GM19468 (cell line): ENCODE data around the gene TERT.
"Not testable (repeated sequence)": the region's sequence is repeated elsewhere in the genome, so short reads cannot be mapped to it uniquely, and the experiment has no call there.

Experiments used
- ATAC-seq: cut with Tn5 transposase; IDR thresholded peaks from one replicate; pipeline ENCODE4 v1.9.1; 2021; ENCODE audit warnings: mild to moderate bottlenecking, moderate library complexity, moderate number of reproducible peaks; ENCODE audit not compliant: unreplicated experiment; ENCODE audit errors: extremely low read depth

TERT gene

DNA sequence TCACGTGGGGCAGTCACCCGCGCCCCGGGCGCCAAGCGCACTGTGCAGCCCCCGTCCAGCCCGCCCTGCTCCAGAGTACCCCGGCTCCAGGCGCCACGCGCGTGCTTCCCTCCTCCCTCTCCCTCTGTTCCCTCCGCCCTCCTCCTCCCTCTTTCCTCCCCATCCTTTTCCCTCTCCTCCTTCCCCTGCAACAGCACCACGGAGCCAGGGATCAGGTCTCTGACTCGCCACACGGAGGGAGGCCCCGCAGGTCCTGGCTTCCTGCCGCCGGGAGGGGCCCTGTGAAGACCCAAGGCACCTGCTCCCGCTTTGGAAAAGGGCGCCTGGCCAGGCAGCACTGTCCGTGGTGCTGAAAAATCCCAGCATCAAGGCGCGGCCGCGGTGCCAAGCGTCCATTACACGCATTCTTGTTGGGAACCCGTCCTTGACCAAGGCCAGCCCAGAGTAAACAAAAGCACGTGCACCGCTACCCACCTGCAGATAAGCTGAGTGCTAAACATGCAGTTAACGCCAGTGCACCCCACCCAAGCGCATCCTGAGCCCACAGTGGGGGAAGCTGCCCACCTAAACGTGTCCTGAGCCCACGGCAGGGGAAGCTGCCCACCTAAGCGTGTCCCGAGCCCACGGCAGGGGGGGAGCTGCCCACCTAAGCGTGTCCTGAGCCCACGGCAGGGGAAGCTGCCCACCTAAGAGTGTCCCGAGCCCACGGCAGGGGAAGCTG, 48.0 kb downstream of the TERT start:
- no peak for ATAC-seq

DNA sequence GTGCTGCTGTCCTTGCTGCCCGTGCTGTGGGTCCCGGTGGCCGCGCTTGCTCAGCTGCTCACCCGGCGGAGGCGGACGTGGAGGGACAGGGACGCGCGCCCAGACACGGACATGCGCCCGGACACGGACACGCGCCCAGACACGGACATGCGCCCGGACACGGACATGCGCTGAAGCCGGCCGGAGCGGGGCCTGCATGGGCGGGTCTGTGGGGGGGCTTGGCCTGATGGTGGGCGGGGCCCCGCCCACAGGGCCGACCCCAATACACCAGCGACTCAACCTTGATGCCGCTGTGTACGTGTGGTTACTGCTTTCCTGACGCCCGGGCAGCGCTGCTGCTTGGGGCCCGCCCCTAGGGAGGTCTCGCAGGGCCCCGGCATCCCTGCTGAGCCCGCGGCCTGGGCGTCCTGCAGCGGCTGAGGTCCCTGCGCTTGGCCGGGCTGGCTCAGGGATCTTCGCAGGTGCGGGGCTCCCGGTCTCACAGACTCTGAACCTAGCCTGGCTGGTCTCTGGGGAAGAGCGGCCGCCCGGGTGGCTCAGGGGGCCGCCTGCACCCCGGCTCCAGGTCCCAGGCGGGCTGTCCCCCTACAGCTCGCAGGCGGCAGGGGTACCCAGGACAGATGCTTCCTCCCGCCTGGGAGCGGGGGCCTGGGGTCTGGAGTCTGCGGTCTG, 48.8 kb downstream of the TERT start:
- no peak for ATAC-seq

DNA sequence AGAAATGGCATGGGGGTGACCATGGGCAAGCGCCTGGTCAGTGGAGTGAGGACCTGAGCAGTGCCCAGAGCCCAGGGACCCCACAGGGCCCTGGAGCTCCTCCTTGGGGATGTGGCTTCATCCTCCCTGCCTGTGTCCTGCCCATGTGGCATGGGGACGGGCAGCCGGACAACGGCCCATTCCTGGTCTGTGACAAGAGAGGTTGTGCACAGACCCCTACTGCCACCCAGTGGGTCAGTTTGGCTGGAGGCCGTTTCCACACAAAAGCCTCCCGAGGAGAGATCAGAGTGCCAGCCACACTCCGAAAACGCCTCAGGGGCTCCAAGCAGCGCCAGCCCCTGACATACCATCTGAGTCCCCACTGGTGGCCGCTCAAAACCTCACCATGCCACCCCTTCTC, 49.9 kb downstream of the TERT start:
- ATAC-seq: no peak

DNA sequence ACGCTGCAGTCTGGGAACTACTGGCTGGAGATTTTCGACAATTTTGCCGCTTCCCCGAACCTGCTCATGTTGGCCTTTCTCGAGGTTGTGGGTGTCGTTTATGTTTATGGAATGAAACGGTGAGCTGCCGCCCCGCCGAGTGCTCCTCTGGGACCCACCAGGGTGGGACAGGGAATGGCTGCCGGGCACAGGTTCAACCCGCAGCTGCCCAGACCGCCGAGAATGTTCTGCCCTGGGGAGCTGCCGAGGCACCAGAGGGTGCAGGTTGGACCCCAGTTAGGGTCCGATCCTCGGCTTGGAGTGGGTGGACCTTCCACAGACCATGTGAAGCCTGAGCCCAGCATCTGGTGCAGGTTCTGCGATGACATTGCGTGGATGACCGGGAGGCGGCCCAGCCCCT, 50.6 kb downstream of the TERT start:
- no peak for ATAC-seq

DNA sequence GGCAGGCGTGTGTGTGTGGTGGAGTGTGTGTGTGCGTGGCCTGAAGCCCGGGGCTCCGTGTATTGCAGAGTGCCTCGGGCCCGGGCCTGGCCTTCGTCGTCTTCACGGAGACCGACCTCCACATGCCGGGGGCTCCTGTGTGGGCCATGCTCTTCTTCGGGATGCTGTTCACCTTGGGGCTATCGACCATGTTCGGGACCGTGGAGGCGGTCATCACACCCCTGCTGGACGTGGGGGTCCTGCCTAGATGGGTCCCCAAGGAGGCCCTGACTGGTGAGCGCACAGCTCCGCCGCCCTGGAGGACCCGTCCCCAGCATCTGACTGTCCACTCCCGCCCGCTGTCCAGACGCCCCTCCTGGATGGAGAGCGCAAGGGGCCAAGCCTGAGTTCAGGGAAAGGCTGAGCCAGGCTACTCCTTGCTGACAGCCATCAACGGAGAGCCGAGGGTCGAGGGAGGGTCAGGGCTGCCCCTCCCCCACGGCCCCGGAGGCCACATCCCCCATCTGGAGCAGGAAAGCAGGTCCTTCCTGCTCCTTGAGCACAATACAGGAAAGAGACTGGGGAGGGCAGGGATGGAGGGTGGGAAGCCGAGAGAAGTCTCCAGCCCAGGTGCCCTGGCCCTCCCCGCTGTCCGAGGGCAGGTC, 51.3 kb downstream of the TERT start:
- no peak for ATAC-seq

DNA sequence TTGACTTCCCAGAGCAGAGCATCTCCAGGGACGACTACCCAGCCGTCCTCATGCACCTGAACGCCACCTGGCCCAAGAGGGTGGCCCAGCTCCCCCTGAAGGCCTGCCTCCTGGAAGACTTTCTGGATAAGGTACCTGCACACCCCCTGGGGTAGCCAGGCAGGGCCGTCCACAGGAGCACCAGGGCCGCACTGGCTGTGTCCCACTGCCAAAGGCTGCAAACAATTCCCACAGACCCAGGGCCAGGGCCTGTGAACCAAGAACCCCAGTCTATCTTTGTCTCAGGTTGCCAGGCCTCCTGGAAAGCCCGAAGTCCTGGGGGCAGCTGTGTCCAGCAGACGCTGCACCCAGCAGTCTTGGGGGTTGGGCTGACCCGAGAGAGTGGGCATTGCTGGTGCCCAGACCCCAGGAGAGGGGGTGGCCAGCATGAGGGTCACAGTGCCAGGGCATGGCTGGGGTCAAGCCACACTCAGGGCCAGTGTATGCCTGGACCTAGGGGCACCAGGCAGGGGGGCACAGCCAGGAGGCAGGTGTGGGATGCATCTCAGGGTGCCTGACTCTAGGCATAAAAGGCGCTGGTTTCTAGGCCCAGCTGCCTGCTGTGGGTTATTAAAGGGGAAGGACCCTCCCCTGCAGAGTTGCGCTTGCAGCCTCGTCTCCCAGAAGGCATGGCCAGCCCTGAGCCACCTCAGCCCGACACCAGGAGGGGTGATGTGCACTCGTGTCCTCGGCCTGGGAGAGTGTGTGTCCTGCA, 52.0 kb downstream of the TERT start:
- ATAC-seq: no peak

DNA sequence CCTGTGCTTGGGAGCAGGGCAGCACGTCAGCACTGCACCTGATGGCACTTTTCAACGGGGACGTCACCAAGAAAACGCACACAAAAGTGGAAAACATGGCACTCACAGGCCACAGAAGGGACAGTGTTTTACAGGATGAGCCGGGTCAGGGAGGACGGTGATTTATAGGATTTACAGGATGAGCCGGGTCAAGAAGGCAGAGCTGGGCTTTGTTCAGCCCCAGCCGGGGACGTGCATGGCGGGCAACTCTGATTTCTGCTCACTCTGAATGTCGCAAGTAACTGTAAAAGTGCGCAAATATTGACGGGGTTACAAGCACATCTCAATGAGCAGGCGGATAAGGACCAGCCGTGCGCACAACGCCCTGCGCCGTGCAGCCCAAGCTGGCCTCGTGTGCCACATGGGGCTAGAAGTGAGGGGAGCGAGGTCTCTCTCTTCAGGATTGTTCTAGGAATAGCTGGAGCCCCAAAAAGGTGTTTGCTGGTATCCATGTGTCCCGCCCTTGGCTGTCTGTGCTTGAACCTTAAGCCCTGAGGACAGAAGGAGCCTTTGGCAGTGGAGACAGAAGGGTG, 53.3 kb downstream of the TERT start:
- ATAC-seq: no peak

DNA sequence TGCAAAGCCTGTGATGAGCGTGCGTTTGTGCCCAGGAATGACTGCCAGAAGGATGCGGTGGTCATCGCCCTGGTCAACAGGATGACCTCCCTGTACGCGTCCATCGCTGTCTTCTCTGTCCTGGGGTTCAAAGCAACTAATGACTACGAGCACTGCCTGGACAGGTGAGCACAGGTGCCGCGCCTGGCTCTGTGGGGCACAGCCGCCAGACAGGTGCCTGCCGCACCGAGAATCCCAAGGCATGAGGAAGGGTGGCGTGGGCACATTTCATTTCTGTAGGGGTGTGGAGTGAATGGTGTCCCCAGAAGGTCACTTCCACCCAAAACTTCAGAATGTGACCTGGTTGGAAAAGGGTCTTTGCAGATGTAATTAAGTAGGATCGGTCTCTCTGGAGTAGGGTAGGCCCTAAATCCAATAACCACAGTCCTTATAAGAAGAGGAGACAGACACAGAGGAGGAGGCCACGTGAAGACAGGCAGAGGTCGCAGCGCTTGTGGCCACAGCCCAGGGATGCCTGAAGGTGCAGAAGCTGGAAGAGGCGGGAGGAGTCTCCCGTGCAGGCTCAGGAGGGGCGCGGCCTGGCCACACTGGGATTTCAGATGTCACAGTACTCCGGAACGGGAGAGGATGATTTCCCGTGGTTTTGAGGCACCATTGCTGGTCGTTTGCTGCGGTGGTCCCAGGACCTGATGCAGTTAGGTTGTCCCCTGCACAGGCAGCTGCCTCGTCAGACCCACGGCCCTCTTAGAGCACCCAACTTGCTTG, 54.2 kb downstream of the TERT start:
- no peak for ATAC-seq

DNA sequence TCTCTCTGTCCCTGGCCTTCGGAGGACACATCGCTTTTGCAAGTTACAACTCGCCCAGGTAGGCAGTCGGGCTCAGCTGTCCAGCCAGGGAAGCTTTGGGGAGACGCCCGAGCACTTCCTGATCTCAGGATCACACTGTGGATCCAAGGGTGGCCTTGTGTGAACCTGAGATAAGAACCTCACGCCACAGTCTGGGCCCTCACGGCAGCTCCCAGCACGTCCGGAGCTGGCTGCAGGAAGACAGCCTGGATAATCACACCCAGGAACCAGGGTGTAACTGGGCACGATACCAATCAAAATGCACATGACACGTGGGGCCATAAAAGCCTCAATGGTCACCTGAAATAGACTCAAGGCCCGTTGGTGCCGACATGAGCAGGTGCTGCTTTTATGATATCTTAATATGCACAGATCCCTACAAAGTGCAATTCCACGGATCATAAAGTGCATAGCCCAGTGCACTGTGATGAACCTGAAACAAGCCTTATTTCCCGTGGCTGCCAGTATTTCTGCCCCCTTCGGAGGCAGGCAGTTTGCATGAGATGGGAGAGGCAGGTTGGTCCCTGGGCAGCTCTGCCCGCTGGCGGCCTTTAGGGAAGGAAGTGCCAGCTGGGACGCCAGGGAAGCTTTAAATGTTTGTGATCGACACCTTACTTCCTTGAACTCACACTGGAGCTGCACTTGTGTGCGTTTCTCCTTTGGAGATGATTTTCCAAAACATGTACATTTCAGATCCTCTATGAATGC, 55.2 kb downstream of the TERT start:
- ATAC-seq: no peak

DNA sequence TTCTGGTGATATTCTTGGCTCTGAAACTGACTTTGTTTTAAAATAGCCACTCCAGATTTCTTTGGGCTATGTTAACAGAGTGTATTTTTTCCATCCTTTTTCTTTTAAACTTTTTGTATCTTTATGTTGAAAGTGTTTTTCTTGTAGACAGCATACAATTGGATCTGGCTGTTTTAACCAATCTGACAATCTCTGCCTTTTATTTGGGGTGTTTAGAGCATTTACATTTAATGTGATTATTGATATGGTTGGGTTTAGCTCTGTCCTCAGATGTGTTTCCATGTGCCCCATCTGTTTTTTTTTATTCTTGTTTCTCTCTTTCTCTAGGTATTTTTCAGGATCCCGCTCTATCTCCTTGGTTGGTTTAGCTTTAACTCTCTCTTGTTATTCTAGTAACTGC, 59.0 kb downstream of the TERT start:
- ATAC-seq: no peak

DNA sequence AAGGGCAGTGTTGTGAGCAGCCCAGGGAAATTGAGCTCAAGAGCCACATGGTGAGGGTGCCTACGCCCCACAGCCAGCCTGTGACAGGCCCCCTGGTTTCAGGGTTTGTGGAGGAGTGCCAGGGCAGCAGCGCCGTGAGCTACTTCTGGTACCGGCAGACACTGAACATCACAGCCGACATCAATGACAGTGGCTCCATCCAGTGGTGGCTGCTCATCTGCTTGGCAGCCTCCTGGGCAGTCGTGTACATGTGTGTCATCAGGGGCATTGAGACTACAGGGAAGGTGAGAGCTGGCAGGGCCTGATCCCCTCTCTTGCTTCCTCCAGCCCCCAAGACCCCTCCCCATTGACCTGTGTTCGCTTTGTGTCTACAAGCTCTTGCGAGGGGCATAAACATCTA, 59.5 kb downstream of the TERT start:
- ATAC-seq: no peak

DNA sequence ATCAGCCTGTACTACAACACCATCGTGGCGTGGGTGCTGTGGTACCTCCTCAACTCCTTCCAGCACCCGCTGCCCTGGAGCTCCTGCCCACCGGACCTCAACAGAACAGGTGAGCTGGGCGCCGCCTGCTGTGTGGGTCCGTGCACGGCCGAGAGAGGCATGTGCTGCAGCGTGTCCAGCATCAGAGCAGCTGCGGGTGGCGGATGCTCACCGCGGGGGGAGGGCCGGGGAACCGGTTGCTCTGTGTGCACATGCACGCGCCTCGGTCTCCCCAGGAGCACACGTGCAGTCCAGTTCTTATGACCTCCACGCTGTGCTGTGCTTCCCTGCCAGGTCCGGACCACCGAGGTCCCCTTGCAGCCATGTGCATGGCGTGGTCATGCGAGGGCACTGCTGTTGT, 62.1 kb downstream of the TERT start:
- no peak for ATAC-seq

DNA sequence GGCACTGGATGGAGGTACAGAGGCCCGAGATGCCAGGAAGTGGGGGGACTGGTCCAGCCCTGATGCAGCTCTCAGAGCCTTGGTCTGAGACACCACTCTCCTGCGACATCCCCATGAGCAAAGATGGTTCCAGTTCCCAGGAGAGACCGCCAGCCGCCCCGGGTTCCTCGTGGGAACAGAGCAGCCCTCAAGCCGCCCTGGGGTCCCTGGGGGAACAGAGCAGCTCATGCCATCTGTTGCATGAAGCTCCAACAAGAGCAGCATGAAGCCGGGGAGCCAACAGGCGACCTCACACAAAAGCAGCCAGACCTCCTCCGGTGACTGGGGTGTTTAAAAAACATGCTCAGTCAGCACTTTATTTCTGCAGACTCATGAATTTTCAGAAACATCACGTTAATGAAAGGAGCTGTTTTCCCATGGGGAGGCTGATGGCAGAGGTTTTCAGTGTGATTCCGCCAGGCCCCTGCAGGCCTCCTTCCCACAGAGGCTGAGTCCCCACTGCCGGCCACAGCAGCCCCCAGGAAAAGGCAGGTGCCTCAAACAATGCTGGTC, 63.4 kb downstream of the TERT start:
- ATAC-seq: no peak

DNA sequence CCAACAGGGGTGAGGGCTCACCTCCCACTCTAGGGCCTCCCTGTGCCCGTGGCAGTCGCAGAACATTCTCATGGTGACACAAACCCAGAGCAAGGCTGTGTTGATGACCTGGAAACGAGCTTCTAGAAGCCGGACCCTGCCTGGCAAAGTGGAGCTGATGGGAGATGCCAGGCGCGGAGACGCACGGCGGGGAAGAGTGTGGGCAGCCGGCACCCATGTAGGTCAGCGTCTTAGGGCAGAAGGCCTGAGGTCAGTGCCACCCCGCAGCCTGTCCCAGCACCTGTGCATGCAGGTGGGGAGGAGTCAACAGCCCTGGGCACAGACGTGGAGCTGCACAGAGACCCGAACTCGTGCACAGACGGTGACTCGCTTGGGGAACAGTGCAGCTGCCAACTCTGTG, 64.3 kb downstream of the TERT start:
- no peak for ATAC-seq

DNA sequence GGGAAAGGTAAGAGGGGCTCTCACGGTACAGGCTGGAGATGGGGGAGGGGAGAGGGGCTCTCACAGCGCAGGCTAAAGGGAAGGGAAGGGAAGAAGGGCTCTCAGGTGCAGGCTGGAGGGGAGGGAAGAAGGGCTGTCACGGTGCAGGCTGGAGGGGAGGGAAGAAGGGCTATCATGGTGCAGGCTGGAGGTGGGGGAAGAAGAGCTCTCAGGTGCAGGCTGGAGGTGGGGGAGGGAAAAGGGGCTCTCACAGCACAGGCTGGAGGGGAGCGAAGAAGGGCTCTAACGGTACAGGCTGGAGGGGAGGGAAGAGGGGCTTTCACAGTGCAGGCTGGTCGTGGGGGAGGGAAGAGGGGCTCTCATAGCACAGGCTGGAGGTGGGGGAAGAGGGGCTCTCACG, 65.0 kb downstream of the TERT start:
- ATAC-seq: no peak

DNA sequence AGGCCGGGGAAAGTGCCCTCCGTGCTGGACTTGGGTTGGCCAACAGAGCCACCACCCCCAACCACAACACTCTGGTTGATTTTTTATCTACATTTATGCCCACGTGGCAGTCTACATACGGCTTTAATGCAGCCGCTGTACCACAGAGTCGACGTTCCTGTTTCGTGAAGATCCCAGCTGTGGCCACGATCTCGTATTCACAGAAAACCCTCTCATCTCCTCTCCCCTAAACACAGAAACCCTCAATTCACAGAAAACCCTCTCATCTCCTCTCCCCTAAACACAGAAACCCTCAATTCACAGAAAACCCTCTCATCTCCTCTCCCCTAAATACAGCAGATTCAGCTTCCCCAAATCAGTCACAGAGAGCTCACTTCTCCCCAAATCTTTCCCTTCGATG, 65.8 kb downstream of the TERT start:
- not testable (repeated sequence) for ATAC-seq

DNA sequence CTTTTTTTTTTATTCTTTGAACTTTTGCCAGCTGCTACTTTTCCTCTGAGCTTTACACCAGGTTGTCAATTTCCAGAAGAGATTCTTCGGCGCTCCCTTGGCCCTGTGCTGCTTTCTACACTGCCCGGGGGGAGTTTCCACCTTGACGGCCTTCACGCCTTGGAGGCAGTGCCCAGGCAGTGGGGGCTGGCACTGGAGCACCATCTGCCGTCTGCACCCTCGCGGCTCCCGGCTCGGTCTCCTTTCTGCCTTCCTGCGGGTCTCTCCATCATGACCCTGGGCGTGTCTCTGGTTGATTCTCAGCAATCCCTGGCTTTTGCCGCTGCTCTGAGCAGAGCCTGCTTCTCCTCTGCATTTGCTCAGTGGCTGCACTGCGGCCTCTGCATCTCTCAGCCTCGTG, 66.7 kb downstream of the TERT start:
- ATAC-seq: no peak

DNA sequence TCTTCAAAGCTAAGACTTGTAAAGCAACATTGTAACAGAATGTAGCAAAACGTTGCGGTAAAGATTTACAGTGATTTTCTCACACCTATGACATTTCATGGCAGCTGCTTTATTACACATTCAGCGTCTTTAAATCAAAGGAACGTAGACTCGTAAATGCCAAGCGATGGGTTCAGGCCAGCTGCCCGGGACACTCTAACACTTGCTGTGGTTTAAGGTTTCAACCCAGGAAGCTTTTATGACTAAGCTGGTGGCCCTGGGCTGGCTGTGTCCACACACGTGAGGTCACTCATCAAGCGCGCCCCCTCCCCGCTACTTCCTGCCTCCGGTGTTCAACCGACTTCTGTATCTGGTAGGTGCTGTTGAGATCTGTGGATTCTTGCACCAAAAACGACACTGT, 67.2 kb downstream of the TERT start:
- no peak for ATAC-seq
